H9 (cell line): ENCODE measurements around the gene CARM1. TPM values are rescaled to one million over a fixed set of nuclear protein-coding genes. Genes with fewer than 3 reads are reported as not detected.

Experiments used
- DNase-seq: peaks from one replicate; pipeline ENCODE4 v3.0.0-alpha.2; 2017
- H2AFZ ChIP-seq: one replicate; pipeline ENCODE4 v1.6.1; 2013; ENCODE audit warnings: mild to moderate bottlenecking, low read length, control low read depth, moderate library complexity
- H2AK5ac ChIP-seq: 2 replicates; pipeline ENCODE4 v1.6.1; 2013; ENCODE audit warnings: low read length, control low read depth, mixed read lengths; ENCODE audit not compliant: insufficient read length
- H2BK120ac ChIP-seq: one replicate; pipeline ENCODE4 v1.6.1; 2013; ENCODE audit warnings: low read depth, mild to moderate bottlenecking, low read length, control low read depth, inconsistent platforms; ENCODE audit not compliant: poor library complexity, severe bottlenecking
- H2BK12ac ChIP-seq: 2 replicates; pipeline ENCODE4 v1.6.1; 2013; ENCODE audit warnings: low read length, control low read depth, mixed read lengths, low read depth; ENCODE audit not compliant: insufficient read length
- H2BK15ac ChIP-seq: 2 replicates; pipeline ENCODE4 v1.6.1; 2013; ENCODE audit warnings: low read depth, low read length, control low read depth
- H2BK20ac ChIP-seq: one replicate; pipeline ENCODE4 v1.6.1; 2013; ENCODE audit warnings: low read depth, mild to moderate bottlenecking, low read length, control low read depth, inconsistent platforms; ENCODE audit not compliant: poor library complexity, severe bottlenecking
- H2BK5ac ChIP-seq: 2 replicates; pipeline ENCODE4 v1.6.1; 2013; ENCODE audit warnings: low read length, control low read depth, mixed read lengths; ENCODE audit not compliant: insufficient read length
- H3K14ac ChIP-seq: 2 replicates; pipeline ENCODE4 v1.6.1; 2013; ENCODE audit warnings: low read length, control low read depth; ENCODE audit not compliant: insufficient read depth
- H3K18ac ChIP-seq: 2 replicates; pipeline ENCODE4 v1.6.1; 2013; ENCODE audit warnings: low read depth, mild to moderate bottlenecking, mixed read lengths, low read length, control low read depth; ENCODE audit not compliant: insufficient read length
- H3K23ac ChIP-seq: 2 replicates; pipeline ENCODE4 v1.6.1; 2013; ENCODE audit warnings: low read length, control low read depth, mixed read lengths, low read depth; ENCODE audit not compliant: insufficient read length
- H3K23me2 ChIP-seq: 2 replicates; pipeline ENCODE4 v1.6.1; 2013; ENCODE audit warnings: low read depth, mild to moderate bottlenecking, mixed read lengths, low read length, control low read depth; ENCODE audit not compliant: insufficient read length, poor library complexity, severe bottlenecking
- H3K27ac ChIP-seq: 2 replicates; pipeline ENCODE4 v1.5.1; 2013; ENCODE audit warnings: low read length, control low read depth, mixed read lengths, low read depth; ENCODE audit not compliant: insufficient read length
- H3K27me3 ChIP-seq: 2 replicates; pipeline ENCODE4 v1.6.1; 2013; ENCODE audit warnings: low read length, control low read depth, inconsistent platforms; ENCODE audit not compliant: insufficient read depth
- H3K4ac ChIP-seq: 2 replicates; pipeline ENCODE4 v1.6.1; 2013; ENCODE audit warnings: low read depth, mild to moderate bottlenecking, control low read depth, inconsistent platforms, low read length, moderate library complexity
- H3K4me1 ChIP-seq: 2 replicates; pipeline ENCODE4 v1.6.1; 2013; ENCODE audit warnings: low read length, control low read depth, inconsistent platforms; ENCODE audit not compliant: insufficient read depth
- H3K4me2 ChIP-seq: 2 replicates; pipeline ENCODE4 v1.6.1; 2013; ENCODE audit warnings: low read length, control low read depth, mixed read lengths; ENCODE audit not compliant: insufficient read length, insufficient read depth
- H3K56ac ChIP-seq: 2 replicates; pipeline ENCODE4 v1.6.1; 2013; ENCODE audit warnings: low read depth, mild to moderate bottlenecking, mixed read lengths, low read length, control low read depth; ENCODE audit not compliant: insufficient read length
- H3K79me1 ChIP-seq: 2 replicates; pipeline ENCODE4 v1.6.1; 2013; ENCODE audit warnings: low read depth, mild to moderate bottlenecking, moderate library complexity, low read length, control low read depth, inconsistent platforms; ENCODE audit not compliant: insufficient read depth, poor library complexity, severe bottlenecking
- H3K79me2 ChIP-seq: 2 replicates; pipeline ENCODE4 v1.6.1; 2013; ENCODE audit warnings: low read length, control low read depth, inconsistent platforms; ENCODE audit not compliant: insufficient read depth
- H3K9ac ChIP-seq: 2 replicates; pipeline ENCODE4 v1.6.1; 2013; ENCODE audit warnings: low read length, control low read depth, mixed read lengths; ENCODE audit not compliant: insufficient read length; ENCODE audit errors: extremely low read depth
- H3K9me3 ChIP-seq: one replicate; pipeline ENCODE4 v1.6.1; 2013; ENCODE audit warnings: low read depth, low read length, inconsistent platforms; ENCODE audit not compliant: control insufficient read depth
- H3T11ph ChIP-seq: one replicate; pipeline ENCODE4 v1.6.1; 2013; ENCODE audit warnings: mild to moderate bottlenecking, low read length, control low read depth, inconsistent platforms
- H4K20me1 ChIP-seq: one replicate; pipeline ENCODE4 v1.6.1; 2013; ENCODE audit not compliant: control insufficient read depth, insufficient read length, insufficient read depth
- H4K5ac ChIP-seq: 2 replicates; pipeline ENCODE4 v1.6.1; 2013; ENCODE audit warnings: low read depth, mild to moderate bottlenecking, mixed read lengths, low read length, control low read depth; ENCODE audit not compliant: insufficient read length
- H4K8ac ChIP-seq: replicated peaks from 2 replicates; pipeline ENCODE4 v1.6.1; 2013; ENCODE audit warnings: low read length, control low read depth, mixed read lengths, low read depth; ENCODE audit not compliant: insufficient read length
- H4K91ac ChIP-seq: 2 replicates; pipeline ENCODE4 v1.6.1; 2013; ENCODE audit warnings: low read depth, mild to moderate bottlenecking, moderate library complexity, mixed read lengths, low read length, control low read depth; ENCODE audit not compliant: insufficient read length
- H3K27ac Mint-ChIP-seq, 3 experiments: 2 replicates in 2 of 3; 3 replicates in 1 of 3; pipeline ENCODE4 v1.8.0; 2020 to 2021; ENCODE audit warnings: mixed read lengths in 3 of 3, mild to moderate bottlenecking in 1 of 3, moderate library complexity in 1 of 3
- H3K27me3 Mint-ChIP-seq: 2 replicates; pipeline ENCODE4 v1.8.0; 2021; ENCODE audit warnings: low read depth, mild to moderate bottlenecking, moderate library complexity, mixed read lengths
- H3K36me3 Mint-ChIP-seq, 3 experiments: 2 replicates in 2 of 3; 3 replicates in 1 of 3; pipeline ENCODE4 v1.8.0; 2020 to 2021; ENCODE audit warnings: low read depth in 3 of 3, mixed read lengths in 3 of 3; ENCODE audit not compliant: insufficient read depth in 1 of 3
- H3K4me1 Mint-ChIP-seq, 2 experiments: 2 replicates each; pipeline ENCODE4 v1.8.0; 2020; ENCODE audit warnings: mixed read lengths in 2 of 2
- H3K4me3 Mint-ChIP-seq, 2 experiments: 2 replicates in 1 of 2; 3 replicates in 1 of 2; pipeline ENCODE4 v1.8.0; 2020 to 2021; ENCODE audit warnings: mild to moderate bottlenecking in 2 of 2, mixed read lengths in 2 of 2, moderate library complexity in 1 of 2
- H3K9me3 Mint-ChIP-seq, 2 experiments: 2 replicates in 1 of 2; 3 replicates in 1 of 2; pipeline ENCODE4 v1.8.0; 2020; ENCODE audit warnings: mild to moderate bottlenecking in 2 of 2, mixed read lengths in 2 of 2, moderate library complexity in 1 of 2
- CTCF ChIP-seq: fragments of 200-600 bp; sonication (generic); conservative IDR thresholded peaks from 3 replicates; pipeline ENCODE4 v1.8.0; 2021; ENCODE audit warnings: antibody characterized with exemption, mild to moderate bottlenecking
- WGBS: extraction: QIAGEN DNeasy Blood & Tissue Kit; methylation state at CpG from one replicate; pipeline ENCODE4 v1.1.7; 2013; ENCODE audit warnings: missing lambda C conversion rate, low lambda C conversion rate, mixed read lengths; ENCODE audit not compliant: insufficient read length; ENCODE audit errors: extremely low coverage; 5-methylcytosine and 5-hydroxymethylcytosine counted together
- total RNA-seq: library from RNA; stranded (reverse); gene quantifications from 2 replicates; pipeline ENCODE4 v1.2.1, GENCODE V29; 2021

CARM1 gene
- total RNA-seq, 1 experiment from 2014 or later: 111 TPM

GRCh38 chr19:10829967-10830366, 41.4 kb upstream of the CARM1 start:
- H4K91ac ChIP-seq: no peak overlapping the region
- Mint-ChIP-seq H3K36me3 (peaks cover 13 to 38% (median 35%) of the 10 kb centered on the region in 3 experiments; a peak in 5 of 7 replicates), H3K4me1 (no peaks in the 10 kb centered on the region), H3K27me3 (no peaks in the 10 kb centered on the region), H3K4me3 (peak overlapping the region in 1 of 2 experiments; percentile 35; a peak in 1 of 5 replicates), H3K9me3 (no peaks in the 10 kb centered on the region), H3K27ac (0 out of 7 replicates have a peak overlapping the region, but pooled peaks of 2 of the 3 experiments have one; percentile 44)
- no peak overlapping the region for H3K9ac ChIP-seq
- no peak overlapping the region for H2BK20ac ChIP-seq
- H3K4me2 ChIP-seq: no peak overlapping the region
- H3K4ac ChIP-seq: no peak overlapping the region
- no peaks in the 10 kb centered on the region for H3K79me2 ChIP-seq
- no peaks in the 10 kb centered on the region for H3K9me3 ChIP-seq
- no peak for TF ChIP-seq CTCF
- H3T11ph ChIP-seq: no peak overlapping the region
- no CpG with 5 or more reads among the region's 16 CpGs for WGBS
- DNase-seq: no peak
- H2BK120ac ChIP-seq: no peak overlapping the region
- H2BK15ac ChIP-seq: no peak overlapping the region
- no peaks in the 10 kb centered on the region for H3K27me3 ChIP-seq
- H3K56ac ChIP-seq: no peak overlapping the region
- no peaks in the 10 kb centered on the region for H3K4me1 ChIP-seq
- H4K5ac ChIP-seq: no peak overlapping the region
- no peak overlapping the region for H3K14ac ChIP-seq
- no peaks in the 10 kb centered on the region for H3K79me1 ChIP-seq
- H3K23me2 ChIP-seq: no peaks in the 10 kb centered on the region
- H4K8ac ChIP-seq: no peak overlapping the region
- no peak overlapping the region for H3K18ac ChIP-seq
- no peak overlapping the region for H2BK5ac ChIP-seq
- H3K27ac ChIP-seq: no peak overlapping the region
- no peak overlapping the region for H3K23ac ChIP-seq
- no peak overlapping the region for H2BK12ac ChIP-seq
- H2AFZ ChIP-seq: no peak overlapping the region
- H4K20me1 ChIP-seq: no peaks in the 10 kb centered on the region
- no peak overlapping the region for H2AK5ac ChIP-seq
